Heart left ventricle (tissue), 16 donors: Measurements from ENCODE around the gene MRTFA. TPM values are rescaled to one million over a fixed set of nuclear protein-coding genes. Genes with fewer than 3 reads are reported as not detected.

Experiments used
- ATAC-seq, 4 donors: fragments of 200-7000 bp; cut with Tn5 transposase; one replicate each; pipeline ENCODE4 v1.9.1; 2020 to 2022; ENCODE audit warnings: moderate library complexity in 4 of 4, mild to moderate bottlenecking in 3 of 4, moderate number of reproducible peaks in 1 of 4
- DNase-seq, 5 donors: peaks; one replicate each; pipeline ENCODE4 v3.0.0-alpha.2; 2020
- H3K27ac ChIP-seq, 12 donors: fragments of 200-600 bp; sonication (generic) in 4 of 12; one replicate each; pipeline versions ENCODE4 v1.5.0 to v1.8.0; 2016 to 2022; ENCODE audit warnings: mild to moderate bottlenecking in 2 of 12
- H3K27me3 ChIP-seq, 9 donors: fragments of 200-600 bp; sonication (generic) in 2 of 9; one replicate each; pipeline versions ENCODE4 v1.5.1 to v1.8.0; 2016 to 2022; ENCODE audit warnings: mild to moderate bottlenecking in 3 of 9
- H3K36me3 ChIP-seq, 9 donors: fragments of 200-600 bp; sonication (generic) in 2 of 9; one replicate each; pipeline versions ENCODE4 v1.5.0 to v1.8.0; 2018 to 2022; ENCODE audit warnings: mild to moderate bottlenecking in 2 of 9
- H3K4me1 ChIP-seq, 12 donors: fragments of 200-600 bp; sonication (generic) in 4 of 12; one replicate each; pipeline versions ENCODE4 v1.5.0 to v1.8.0; 2016 to 2022; ENCODE audit warnings: mild to moderate bottlenecking in 3 of 12
- H3K4me3 ChIP-seq, 12 donors: fragments of 200-600 bp; sonication (generic) in 4 of 12; one replicate each; pipeline versions ENCODE4 v1.5.0 to v1.8.0; 2017 to 2022; ENCODE audit warnings: mild to moderate bottlenecking in 9 of 12, moderate library complexity in 4 of 12
- H3K9me3 ChIP-seq, 12 donors: fragments of 200-600 bp; sonication (generic) in 4 of 12; one replicate each; pipeline versions ENCODE4 v1.5.0 to v1.8.0; 2016 to 2022; ENCODE audit warnings: mild to moderate bottlenecking in 1 of 12
- POLR2A ChIP-seq, 2 donors: fragments of 450-650 bp; IDR thresholded peaks; one replicate each; pipeline ENCODE4 v1.6.1; 2017; ENCODE audit warnings: antibody characterized with exemption in 2 of 2, mild to moderate bottlenecking in 2 of 2, moderate library complexity in 2 of 2
- WGBS, 4 donors: extraction: QIAGEN DNeasy Blood & Tissue Kit in 2 of 4; methylation state at CpG; one replicate each; pipeline versions ENCODE4 v1.1.5 to v1.1.7; 2013 to 2018; 5-methylcytosine and 5-hydroxymethylcytosine counted together
- intact Hi-C, 10 donors: fragments of 100-400 bp; cut with DNase I; formaldehyde crosslinking; loops; one replicate each; pipeline versions ENCODE4 v1.11.1 to v1.14.2; 2022
- polyA plus RNA-seq, 2 donors: library from polyadenylated mRNA; stranded (reverse); fragments of 200-250 nt; gene quantifications; one replicate each; pipeline ENCODE4 v1.2.3, GENCODE V29; 2013
- total RNA-seq, 9 donors: library from RNA; depleted of rRNA in 2 of 9; stranded (reverse); fragments of >200 nt in 2 of 9; fragmentation: NEBNext Ultra II Directional in 3 of 9; extraction: Animal tissue kit (Norgen Biotek cat#: 25700) in 3 of 9; gene quantifications; one replicate each; pipeline versions ENCODE4 v1.1.0 to v1.2.4, GENCODE V29; 2016 to 2023
- TF ChIP-seq, protein P1 (sequence below), 12 donors: fragments of 200-600 bp; sonication (generic) in 4 of 12; IDR thresholded peaks; one replicate each; pipeline versions ENCODE4 v1.5.0 to v1.8.0; 2018 to 2022; ENCODE audit warnings: antibody characterized with exemption in 12 of 12, mild to moderate bottlenecking in 5 of 12
- donor health status: ischemic (EF 13 %, LVEDD 7.1; RV severe dilation, severe dysfunction).
- donor health status: healthy with polysubstance abuse.
- donor health status: DM: no; HTN: yes; CAD: no.
- donor health status: DM: no; HTN: no; CAD: no.
- donor health status: ischemic (EF 25% LVEDD 6.9; RV normal size, moderate dysfunction).
- donor health status: ischemic (EF 25% LVEDD 5.7; RV mildly dilated, moderate dysfunction).
- donor health status: healthy.
- donor health status: DM: yes; HTN: yes; CAD: no.
- donor health status: ischemic (EF 35%, LVEDD 5.7; RV mildly dilated, moderate dysfunction).
- donor health status: nonischemic (EF 11% LVEDD 7.7; RV severe dilation, severe dysfunction).
- donor health status: DM: yes; HTN: yes; CAD: no.
- donor health status: PGD.
- donor health status: ischemic (EF 29% LVEDD 5.4; RV normal size, mild dysfunction).
- donor health status: nonischemic (EF 23%, LVEDD 6.1; RV moderate dilation, normal function).

The MRTFA gene
- total and polyA plus RNA-seq, 11 donors, result 14.0 to 52.6 (median 26.9) TPM

DNA sequence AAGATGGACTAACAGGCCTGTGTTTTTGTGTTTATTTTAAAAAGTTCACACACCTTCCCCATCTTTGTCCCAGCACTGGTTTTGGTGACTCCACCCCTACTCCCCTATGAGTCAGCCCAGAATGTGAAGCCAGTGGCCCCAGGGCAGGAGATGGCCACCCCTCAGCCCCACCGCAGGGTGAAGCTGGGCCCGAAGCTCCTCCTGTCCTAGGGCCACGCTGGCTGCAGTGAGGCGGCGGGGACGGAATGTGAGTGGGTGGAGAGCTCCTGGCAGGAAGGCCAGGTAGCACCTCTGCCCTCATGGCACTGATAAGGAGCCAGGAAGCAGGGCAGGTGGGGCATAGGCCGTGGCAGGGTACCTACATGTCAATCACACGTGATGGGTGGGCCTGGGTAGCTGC, 226.2 kb downstream of the MRTFA start:
- WGBS, 4 donors, result 86 to 92% (median 90%) methylated on average over 8 of the region's 8 CpGs
- Histone ChIP-seq H3K4me1 (peaks cover 0 to 23% (median 0%) of the 10 kb centered on the region in 12 donors), H3K36me3 (peaks cover 0 to 94% (median 70%) of the 10 kb centered on the region in 9 donors), H3K27me3 (no peaks in the 10 kb centered on the region), H3K9me3 (no peaks in the 10 kb centered on the region), H3K27ac (no peak overlapping the region), H3K4me3 (no peak overlapping the region)
- intact Hi-C loops, result no loop called here
- DNase-seq (no peak), ATAC-seq (no peak)
- TF ChIP-seq POLR2A (IDR thresholded peaks at IDR 0.05), result no peak
- TF ChIP-seq, protein P1, sequence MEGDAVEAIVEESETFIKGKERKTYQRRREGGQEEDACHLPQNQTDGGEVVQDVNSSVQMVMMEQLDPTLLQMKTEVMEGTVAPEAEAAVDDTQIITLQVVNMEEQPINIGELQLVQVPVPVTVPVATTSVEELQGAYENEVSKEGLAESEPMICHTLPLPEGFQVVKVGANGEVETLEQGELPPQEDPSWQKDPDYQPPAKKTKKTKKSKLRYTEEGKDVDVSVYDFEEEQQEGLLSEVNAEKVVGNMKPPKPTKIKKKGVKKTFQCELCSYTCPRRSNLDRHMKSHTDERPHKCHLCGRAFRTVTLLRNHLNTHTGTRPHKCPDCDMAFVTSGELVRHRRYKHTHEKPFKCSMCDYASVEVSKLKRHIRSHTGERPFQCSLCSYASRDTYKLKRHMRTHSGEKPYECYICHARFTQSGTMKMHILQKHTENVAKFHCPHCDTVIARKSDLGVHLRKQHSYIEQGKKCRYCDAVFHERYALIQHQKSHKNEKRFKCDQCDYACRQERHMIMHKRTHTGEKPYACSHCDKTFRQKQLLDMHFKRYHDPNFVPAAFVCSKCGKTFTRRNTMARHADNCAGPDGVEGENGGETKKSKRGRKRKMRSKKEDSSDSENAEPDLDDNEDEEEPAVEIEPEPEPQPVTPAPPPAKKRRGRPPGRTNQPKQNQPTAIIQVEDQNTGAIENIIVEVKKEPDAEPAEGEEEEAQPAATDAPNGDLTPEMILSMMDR (IDR thresholded peaks at IDR 0.05), result no peak

DNA sequence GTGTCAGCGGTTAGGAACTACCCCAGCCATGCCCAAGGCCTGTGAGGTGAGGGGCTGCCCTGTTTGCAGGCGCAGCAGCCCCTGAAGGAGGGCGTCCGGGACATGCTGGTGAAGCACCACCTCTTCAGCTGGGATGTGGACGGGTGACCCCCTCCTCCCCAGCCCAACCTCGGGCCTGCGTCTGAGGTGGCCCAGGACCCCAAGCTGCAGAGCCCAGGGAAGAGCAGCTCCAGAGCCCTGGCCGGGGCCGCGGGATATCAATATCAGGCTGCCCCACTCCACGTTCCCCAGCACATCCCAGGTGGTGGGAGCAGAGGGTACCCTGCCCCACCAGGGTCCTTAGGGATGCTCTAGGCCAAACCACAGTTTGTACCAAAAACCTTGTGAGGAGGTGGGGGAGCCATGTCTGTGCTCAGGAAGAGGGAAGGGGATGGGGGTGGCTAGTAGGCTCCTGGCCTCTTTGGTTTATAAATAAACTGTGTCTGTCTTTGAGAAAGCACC, 226.9 kb downstream of the MRTFA start:
- intact Hi-C loops, result no loop called here
- Histone ChIP-seq H3K4me3 (no peak overlapping the region), H3K27me3 (no peaks in the 10 kb centered on the region), H3K9me3 (no peaks in the 10 kb centered on the region), H3K36me3 (peaks cover 0 to 95% (median 76%) of the 10 kb centered on the region in 9 donors), H3K4me1 (peaks cover 0 to 16% (median 0%) of the 10 kb centered on the region in 12 donors), H3K27ac (no peak overlapping the region)
- no peak for DNase-seq
- no peak for ATAC-seq
- TF ChIP-seq, protein P1 (IDR thresholded peaks at IDR 0.05), result no peak
- TF ChIP-seq POLR2A (IDR thresholded peaks at IDR 0.05), result no peak
- 89 to 94% (median 94%) methylated on average over 3 to 11 of the region's 11 CpGs for WGBS, 4 donors

- TF ChIP-seq POLR2A (IDR thresholded peaks at IDR 0.05), result no peak
- TF ChIP-seq, protein P1 (IDR thresholded peaks at IDR 0.05), result no peak
- no peak for DNase-seq
- H3K27me3 ChIP-seq, result no peaks in the 10 kb centered on the region
- no peaks in the 10 kb centered on the region for H3K9me3 ChIP-seq
- H3K27ac ChIP-seq, result no peak overlapping the region
- H3K36me3 ChIP-seq, result peaks cover 0 to 96% (median 83%) of the 10 kb centered on the region in 9 donors
- ATAC-seq, result no peak
- WGBS, 4 donors, result 86 to 88% (median 87%) methylated on average over 13 to 21 of the region's 21 CpGs
- H3K4me3 ChIP-seq, result no peak overlapping the region
- intact Hi-C loops, result no loop called here
- peaks cover 0 to 12% (median 0%) of the 10 kb centered on the region in 12 donors for H3K4me1 ChIP-seq
Measured at GRCh38 chr22:40408718-40409612, 227.6 kb downstream of the MRTFA start.
